ENCODE measurements around the gene PIP4K2C.

GRCh38 chr12:57552835-57553313, 38.1 kb upstream of the PIP4K2C start:
- TF ChIP-seq CTCF (IDR thresholded peaks at IDR 0.05; ENCODE audit: insufficient read depth, low read length) (no peak), POLR2AphosphoS5 (IDR thresholded peaks at IDR 0.05; ENCODE audit: low read depth) (no peak)
